Brain microvascular endothelial cell (primary cell): Measurements from ENCODE around the gene UTP3.

Experiments used
- DNase-seq: peaks from one replicate; pipeline ENCODE4 v3.0.0-alpha.2; 2020
- H3K27ac ChIP-seq: fragments of 250-450 bp; sonication (Bioruptor Pico); 2 replicates; pipeline ENCODE4 v1.5.1; 2020; ENCODE audit warnings: mild to moderate bottlenecking, moderate library complexity
- H3K27me3 ChIP-seq: fragments of 250-450 bp; sonication (Bioruptor Pico); replicated peaks from 2 replicates; pipeline ENCODE4 v1.5.1; 2020; ENCODE audit warnings: mild to moderate bottlenecking
- H3K36me3 ChIP-seq: fragments of 250-450 bp; sonication (Bioruptor Pico); replicated peaks from 2 replicates; pipeline ENCODE4 v1.5.1; 2020; ENCODE audit warnings: mild to moderate bottlenecking
- H3K4me3 ChIP-seq: 2 replicates; pipeline ENCODE4 v1.5.1; 2011; ENCODE audit warnings: low read depth, mild to moderate bottlenecking, control low read depth, low read length, moderate library complexity
- CTCF ChIP-seq: IDR thresholded peaks from 2 replicates; pipeline ENCODE4 v1.5.1; 2011; ENCODE audit warnings: low read depth, mild to moderate bottlenecking, moderate library complexity, low read length, control low read depth, inconsistent platforms; ENCODE audit errors: missing control alignments
- in situ Hi-C: cut with HindIII; loops from 2 replicates; pipeline ENCODE4 v1.10.0; 2017; ENCODE audit warnings: low sequenced_read_pairs, low pct_ligation_motif_present

UTP3 gene

DNA sequence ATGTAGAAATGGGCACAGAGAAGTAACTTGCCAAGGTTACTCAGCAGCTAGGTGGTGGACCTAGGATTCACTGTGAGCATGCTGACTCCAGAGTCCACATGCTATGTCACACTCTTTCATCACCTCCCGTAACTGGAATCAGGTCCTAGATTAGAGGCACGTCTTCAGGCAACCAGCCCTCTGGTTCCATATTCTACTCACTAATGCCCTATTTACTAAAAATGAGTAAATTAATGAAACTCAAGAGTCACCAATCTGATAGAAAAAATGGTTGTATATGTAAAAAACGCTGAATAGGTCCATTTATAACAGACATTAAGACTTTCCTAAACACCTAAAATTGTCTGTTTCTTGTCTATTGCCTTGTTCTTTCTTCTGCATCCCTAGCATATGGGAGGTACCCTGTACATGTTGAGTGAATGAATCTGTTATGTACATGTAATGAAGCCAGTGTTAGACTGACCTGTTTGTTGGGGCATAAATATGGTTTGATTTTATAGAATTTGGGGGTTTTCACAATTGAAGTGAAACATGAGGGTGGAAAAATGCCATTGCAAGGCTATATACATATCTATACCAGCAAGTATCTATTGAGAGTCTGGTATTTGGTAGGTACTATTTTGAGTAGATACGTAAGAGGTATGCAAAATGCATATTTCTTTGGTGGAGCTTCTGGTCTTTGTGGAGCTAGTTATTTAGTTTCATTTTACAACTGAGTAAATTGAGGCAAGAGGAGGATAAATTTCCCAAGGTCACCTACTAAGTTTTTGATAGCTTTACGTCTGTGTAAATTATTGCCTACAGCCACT is 26.0 kb downstream of the UTP3 start:
- no peaks in the 10 kb centered on the region for H3K36me3 ChIP-seq
- no peak overlapping the region for H3K27ac ChIP-seq
- in situ Hi-C loops, result no loop called here
- no peaks in the 10 kb centered on the region for H3K27me3 ChIP-seq
- DNase-seq, result no peak
- no peak overlapping the region for H3K4me3 ChIP-seq
- TF ChIP-seq CTCF, result no peak

- Histone ChIP-seq H3K4me3 (no peak overlapping the region), H3K27me3 (no peaks in the 10 kb centered on the region), H3K36me3 (no peaks in the 10 kb centered on the region), H3K27ac (no peak overlapping the region)
- peak; percentile 44 for DNase-seq
- TF ChIP-seq CTCF, result no peak
- in situ Hi-C loops, result no loop called here
Measured at GRCh38 chr4:70715097-70715496, 26.8 kb downstream of the UTP3 start.

GRCh38 chr4:70718811-70719604 is 30.7 kb downstream of the UTP3 start:
- Histone ChIP-seq H3K27ac (no peak overlapping the region), H3K36me3 (no peaks in the 10 kb centered on the region), H3K27me3 (no peaks in the 10 kb centered on the region), H3K4me3 (no peak overlapping the region)
- DNase-seq, result no peak
- no peak for TF ChIP-seq CTCF
- in situ Hi-C loops, result no loop called here

DNA sequence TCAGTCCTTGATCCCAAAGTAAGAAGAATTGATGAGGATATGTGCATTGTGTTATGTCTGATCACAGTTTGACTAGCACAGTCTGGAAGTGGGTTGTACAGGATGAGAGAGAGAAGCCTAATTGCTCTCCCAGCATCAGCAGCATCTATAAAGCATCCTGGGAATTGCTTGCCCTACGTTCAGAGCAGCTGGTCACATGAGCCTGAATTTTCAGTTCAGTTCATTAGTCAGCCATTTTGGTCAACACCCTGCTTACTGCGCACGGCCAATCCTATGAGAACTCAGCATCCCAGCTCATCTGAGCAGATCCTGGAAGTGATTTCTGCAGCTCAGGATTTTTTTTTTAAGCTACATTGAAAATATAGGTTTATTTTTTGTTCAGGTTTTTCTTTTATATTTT is 33.4 kb downstream of the UTP3 start, which contains the start of gene RUFY3:
RUFY3 (plus strand) TSS at position 218 of the 400 bp plus-strand sequence. CDS start 610 bp downstream, outside the sequence.
- in situ Hi-C loops, result no loop called here
- peak; percentile 87 for DNase-seq
- TF ChIP-seq CTCF, result no peak
- peak within 1 kb of the TSS; percentile 60 for H3K4me3 ChIP-seq
- no peaks in the 10 kb centered on the region for H3K36me3 ChIP-seq
- H3K27ac ChIP-seq, result peak within 1 kb of the TSS; percentile 77
- H3K27me3 ChIP-seq, result no peaks in the 10 kb centered on the region

DNA sequence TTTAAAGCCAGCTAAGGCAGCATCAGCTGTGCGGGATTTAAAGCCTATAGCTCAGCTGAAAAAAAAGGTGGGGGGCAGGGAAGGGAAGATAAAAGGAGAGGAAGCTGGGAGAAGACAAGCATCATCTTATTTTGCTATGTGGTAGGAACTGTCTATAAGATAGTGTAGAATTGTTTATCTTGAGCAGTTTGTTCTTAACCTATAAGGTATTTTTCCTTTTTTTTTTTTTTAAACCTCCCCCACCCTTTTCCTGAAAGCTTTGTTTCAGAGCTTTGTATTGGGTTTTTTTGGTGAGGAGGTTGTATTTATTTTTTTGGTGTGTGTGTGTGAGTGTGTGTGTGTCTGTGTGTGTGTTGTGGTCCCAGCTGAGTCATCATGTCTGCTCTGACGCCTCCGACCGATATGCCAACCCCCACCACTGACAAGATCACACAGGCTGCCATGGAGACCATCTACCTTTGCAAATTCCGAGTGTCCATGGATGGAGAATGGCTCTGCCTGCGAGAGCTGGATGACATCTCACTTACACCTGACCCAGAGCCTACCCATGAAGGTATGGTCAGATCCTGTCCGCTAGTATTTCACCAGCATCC is 34.0 kb downstream of the UTP3 start:
- H3K36me3 ChIP-seq, result no peaks in the 10 kb centered on the region
- in situ Hi-C loops, result no loop called here
- H3K27ac ChIP-seq, result peak overlapping the region; percentile 77
- peak overlapping the region; percentile 60 for H3K4me3 ChIP-seq
- DNase-seq, result peak; percentile 86
- H3K27me3 ChIP-seq, result no peaks in the 10 kb centered on the region
- no peak for TF ChIP-seq CTCF
